Prostate gland (tissue), 2 donors: ENCODE data around the gene ADD1. TPM values are rescaled to one million over a fixed set of nuclear protein-coding genes. Genes with fewer than 3 reads are reported as not detected.

Experiments used
- DNase-seq: peaks from one replicate; pipeline ENCODE4 v3.0.0-alpha.2; 2019; ENCODE audit warnings: low spot score
- H3K27ac ChIP-seq, 2 donors: fragments of 200-600 bp; sonication (generic); 2 replicates each; pipeline ENCODE4 v1.5.1; 2017 to 2019
- H3K27me3 ChIP-seq: fragments of 200-600 bp; sonication (generic); replicated peaks from 2 replicates; pipeline ENCODE4 v1.5.1; 2019; ENCODE audit not compliant: insufficient read depth
- H3K36me3 ChIP-seq, 2 donors: fragments of 200-600 bp; sonication (generic); 1 replicate in 1 of 2; 2 replicates in 1 of 2; pipeline versions ENCODE4 v1.5.1 to v1.8.1; 2017 to 2019
- H3K4me1 ChIP-seq: fragments of 200-600 bp; sonication (generic); replicated peaks from 2 replicates; pipeline ENCODE4 v1.5.1; 2019
- H3K4me3 ChIP-seq, 2 donors: fragments of 200-600 bp; sonication (generic); 2 replicates each; pipeline ENCODE4 v1.5.1; 2017 to 2019
- H3K9me3 ChIP-seq: fragments of 200-600 bp; sonication (generic); 2 replicates; pipeline ENCODE4 v1.5.1; 2017
- POLR2A ChIP-seq: fragments of 450-650 bp; IDR thresholded peaks from one replicate; pipeline ENCODE4 v1.6.1; 2016; ENCODE audit warnings: antibody characterized with exemption, mild to moderate bottlenecking
- POLR2AphosphoS5 ChIP-seq: sonication (generic); formaldehyde crosslinking; IDR thresholded peaks from one replicate; pipeline ENCODE4 v1.6.1; 2017; ENCODE audit warnings: antibody characterized with exemption
- WGBS: methylation state at CpG from one replicate; pipeline ENCODE4 v1.1.5; 2018; 5-methylcytosine and 5-hydroxymethylcytosine counted together
- intact Hi-C: fragments of 100-400 bp; cut with DNase I; formaldehyde crosslinking; loops from one replicate; pipeline ENCODE4 v1.14.2; 2022
- total RNA-seq, 2 donors: library from RNA; depleted of rRNA; stranded (reverse); fragments of >200 nt; gene quantifications; one replicate each; pipeline ENCODE4 v1.1.0, GENCODE V29; 2016
- TF ChIP-seq, protein P1 (sequence below), 4 experiments: fragments of 200-600 bp in 2 of 4; fragments of 450-650 bp in 2 of 4; sonication (generic) in 2 of 4; IDR thresholded peaks; 1 replicate in 3 of 4; 2 replicates in 1 of 4; pipeline ENCODE4 v1.5.1; 2016 to 2019; ENCODE audit warnings: antibody characterized with exemption in 4 of 4, mild to moderate bottlenecking in 2 of 4, moderate library complexity in 2 of 4

The ADD1 gene
- total RNA-seq, 2 donors from 2014 or later, result 164 to 321 TPM

DNA sequence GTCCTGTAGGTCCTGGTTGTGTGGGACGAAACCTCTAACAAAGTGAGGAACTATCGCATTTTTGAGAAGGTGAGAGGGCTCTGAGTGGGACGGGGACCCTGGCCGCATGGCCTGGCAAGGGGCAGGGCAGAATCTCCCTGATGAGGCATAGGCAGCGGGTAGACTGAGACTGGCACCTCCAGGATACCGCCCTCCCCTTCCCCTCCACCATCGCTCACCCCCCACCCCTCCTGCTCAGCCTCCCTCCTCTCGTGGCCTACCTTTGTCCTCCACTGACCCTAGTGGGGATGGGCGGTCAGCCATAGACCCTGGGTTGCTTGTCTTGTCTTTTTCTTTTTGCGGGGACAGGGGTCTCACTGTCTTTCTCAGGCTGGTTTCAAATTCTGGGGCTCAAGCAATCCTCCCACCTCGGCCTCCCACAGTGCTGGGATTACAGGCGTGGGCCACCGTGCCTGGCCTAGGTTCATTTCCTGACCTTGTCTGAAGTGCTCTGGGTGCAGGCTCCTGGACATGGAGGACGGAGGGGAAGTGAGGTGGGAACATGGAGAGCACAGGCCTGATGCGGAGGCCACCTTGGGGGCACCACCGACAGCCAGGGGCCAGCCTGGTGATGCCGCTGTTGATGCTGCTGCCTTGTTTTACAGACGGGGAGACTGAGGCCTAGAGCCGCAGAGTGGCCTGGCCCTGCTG, 10.5 kb upstream of the ADD1 start:
- Histone ChIP-seq H3K27me3 (no peaks in the 10 kb centered on the region), H3K9me3 (no peaks in the 10 kb centered on the region), H3K4me1 (no peaks in the 10 kb centered on the region), H3K4me3 (no peak overlapping the region), H3K36me3 (no peaks in the 10 kb centered on the region), H3K27ac (no peak overlapping the region)
- intact Hi-C loops, result no loop called here
- TF ChIP-seq POLR2AphosphoS5 (no peak), POLR2A (no peak)
- TF ChIP-seq, protein P1, sequence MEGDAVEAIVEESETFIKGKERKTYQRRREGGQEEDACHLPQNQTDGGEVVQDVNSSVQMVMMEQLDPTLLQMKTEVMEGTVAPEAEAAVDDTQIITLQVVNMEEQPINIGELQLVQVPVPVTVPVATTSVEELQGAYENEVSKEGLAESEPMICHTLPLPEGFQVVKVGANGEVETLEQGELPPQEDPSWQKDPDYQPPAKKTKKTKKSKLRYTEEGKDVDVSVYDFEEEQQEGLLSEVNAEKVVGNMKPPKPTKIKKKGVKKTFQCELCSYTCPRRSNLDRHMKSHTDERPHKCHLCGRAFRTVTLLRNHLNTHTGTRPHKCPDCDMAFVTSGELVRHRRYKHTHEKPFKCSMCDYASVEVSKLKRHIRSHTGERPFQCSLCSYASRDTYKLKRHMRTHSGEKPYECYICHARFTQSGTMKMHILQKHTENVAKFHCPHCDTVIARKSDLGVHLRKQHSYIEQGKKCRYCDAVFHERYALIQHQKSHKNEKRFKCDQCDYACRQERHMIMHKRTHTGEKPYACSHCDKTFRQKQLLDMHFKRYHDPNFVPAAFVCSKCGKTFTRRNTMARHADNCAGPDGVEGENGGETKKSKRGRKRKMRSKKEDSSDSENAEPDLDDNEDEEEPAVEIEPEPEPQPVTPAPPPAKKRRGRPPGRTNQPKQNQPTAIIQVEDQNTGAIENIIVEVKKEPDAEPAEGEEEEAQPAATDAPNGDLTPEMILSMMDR (IDR thresholded peaks at IDR 0.05), result no peak
- no peak for DNase-seq
- 94% methylated on average over 19 of the region's 19 CpGs for WGBS

DNA sequence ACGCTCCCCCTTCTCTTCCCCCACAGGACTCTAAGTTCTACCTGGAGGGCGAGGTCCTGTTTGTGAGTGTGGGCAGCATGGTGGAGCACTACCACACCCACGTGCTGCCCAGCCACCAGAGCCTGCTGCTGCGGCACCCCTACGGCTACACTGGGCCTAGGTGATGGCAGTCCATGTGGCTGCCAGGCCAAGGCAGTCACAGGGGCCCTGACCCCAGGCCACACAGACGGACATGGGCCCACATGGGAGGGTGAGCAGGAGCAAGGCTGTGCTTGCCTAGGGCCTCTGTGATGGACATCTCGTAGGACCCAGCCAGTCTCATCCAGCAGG, 10.0 kb upstream of the ADD1 start:
- intact Hi-C loops, result no loop called here
- Histone ChIP-seq H3K27me3 (no peaks in the 10 kb centered on the region), H3K4me3 (no peak overlapping the region), H3K4me1 (no peaks in the 10 kb centered on the region), H3K9me3 (no peaks in the 10 kb centered on the region), H3K36me3 (no peaks in the 10 kb centered on the region), H3K27ac (no peak overlapping the region)
- no peak for DNase-seq
- WGBS, result 95% methylated on average over 7 of the region's 7 CpGs
- TF ChIP-seq, protein P1 (IDR thresholded peaks at IDR 0.05), result no peak
- TF ChIP-seq POLR2A (no peak), POLR2AphosphoS5 (no peak)

DNA sequence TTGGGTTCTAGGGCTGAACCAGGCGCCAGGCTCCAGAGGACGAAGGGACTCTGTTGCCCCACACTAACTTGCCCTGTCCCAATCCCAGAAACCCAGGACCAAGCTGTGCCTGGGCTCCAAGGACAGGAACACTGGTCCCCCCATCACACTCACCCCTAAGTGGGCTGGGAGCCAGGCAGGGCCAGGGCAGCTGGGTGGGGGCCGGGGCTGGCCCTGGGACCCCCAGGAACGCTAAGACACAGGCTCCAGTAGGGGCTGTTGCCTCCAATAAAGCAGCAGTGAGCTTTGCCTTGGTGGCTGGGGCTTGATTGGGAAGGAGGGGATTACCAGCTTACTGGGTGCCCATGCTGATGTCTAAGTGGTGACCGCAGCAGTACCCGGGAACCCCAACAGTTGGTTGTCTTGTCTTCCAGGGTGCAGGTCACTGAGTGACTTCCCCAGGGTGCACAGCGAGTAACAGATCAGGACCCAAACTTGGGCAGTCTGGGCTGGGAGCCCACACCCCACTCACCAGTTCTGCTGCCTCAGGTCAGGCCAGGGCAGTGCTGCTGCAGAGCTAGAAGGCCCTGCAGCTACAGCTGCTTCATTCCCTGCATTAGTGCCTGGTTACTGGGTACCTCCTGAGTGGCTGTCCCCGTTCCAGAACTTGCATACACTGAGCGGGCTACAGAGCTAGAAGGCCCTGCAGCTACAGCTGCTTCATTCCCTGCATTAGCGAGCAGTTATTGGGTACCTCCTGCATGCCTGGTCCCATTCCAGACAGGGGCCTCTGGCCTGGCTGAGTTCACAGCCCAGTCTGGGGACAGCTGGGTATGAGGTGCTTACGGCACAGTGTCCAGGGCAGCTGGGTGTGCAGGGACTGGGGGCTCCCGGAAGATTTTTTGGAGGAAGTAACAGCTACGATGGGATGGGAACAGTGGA, 9.4 kb upstream of the ADD1 start:
- Histone ChIP-seq H3K9me3 (no peaks in the 10 kb centered on the region), H3K36me3 (no peaks in the 10 kb centered on the region), H3K27me3 (no peaks in the 10 kb centered on the region), H3K4me3 (no peak overlapping the region), H3K4me1 (no peaks in the 10 kb centered on the region), H3K27ac (no peak overlapping the region)
- no peak for DNase-seq
- intact Hi-C loops, result no loop called here
- TF ChIP-seq, protein P1 (IDR thresholded peaks at IDR 0.05), result no peak
- TF ChIP-seq POLR2A, result no peak
- TF ChIP-seq POLR2AphosphoS5, result no peak
- 81% methylated on average over 12 of the region's 13 CpGs for WGBS

DNA sequence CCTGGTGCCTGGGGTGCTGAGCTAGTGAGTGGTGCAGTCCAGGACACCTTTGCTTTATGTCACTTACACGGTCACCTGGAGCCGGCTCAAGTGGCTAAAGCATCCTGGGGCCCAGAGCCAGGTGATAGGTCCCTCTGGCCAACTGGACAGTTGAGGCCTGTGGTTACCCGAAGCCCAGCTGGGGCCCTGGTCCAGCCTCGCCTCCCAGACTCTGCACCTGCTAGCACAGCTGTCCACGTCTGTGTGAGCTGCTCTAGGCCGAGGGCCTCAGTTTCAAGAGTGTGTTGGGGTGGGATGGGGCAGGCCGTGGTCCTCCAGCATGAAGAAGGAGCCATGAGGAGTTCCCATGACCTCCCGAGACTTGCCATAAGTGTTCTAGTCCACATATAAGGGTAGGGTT, 7.7 kb upstream of the ADD1 start:
- intact Hi-C loops, result no loop called here
- DNase-seq, result no peak

More for the DNA sequence above, 7.7 kb upstream of the ADD1 start:
- Histone ChIP-seq H3K4me3 (no peak overlapping the region), H3K27me3 (no peaks in the 10 kb centered on the region), H3K4me1 (no peaks in the 10 kb centered on the region), H3K9me3 (no peaks in the 10 kb centered on the region), H3K36me3 (no peaks in the 10 kb centered on the region), H3K27ac (no peak overlapping the region)
- 96% methylated on average over 8 of the region's 8 CpGs for WGBS
- TF ChIP-seq, protein P1 (IDR thresholded peaks at IDR 0.05), result no peak
- TF ChIP-seq POLR2A (no peak), POLR2AphosphoS5 (no peak)
